Activated naive CD4-positive, alpha-beta T cell treated with anti-CD3 and anti-CD28 coated beads for 36 hours (primary cell): ENCODE data around the gene COL23A1. TPM values are rescaled to one million over a fixed set of nuclear protein-coding genes. Genes with fewer than 3 reads are reported as not detected.

Experiments used
- CTCF ChIA-PET: fragments of 350-600 bp; sonication (Branson Sonifier 250); formaldehyde crosslinking; loops from one replicate; lab custom pipeline; 2021; ENCODE audit warnings: antibody characterized with exemption; lab: Charles Lee
- DNase-seq: peaks from one replicate; pipeline ENCODE4 v3.0.0-alpha.2; 2020
- H3K27ac Mint-ChIP-seq: one replicate; pipeline ENCODE4 v1.8.0; 2021; ENCODE audit warnings: mild to moderate bottlenecking, mixed read lengths
- H3K27me3 Mint-ChIP-seq: one replicate; pipeline ENCODE4 v1.8.0; 2021; ENCODE audit warnings: low read depth, mixed read lengths
- H3K36me3 Mint-ChIP-seq: one replicate; pipeline ENCODE4 v1.8.0; 2021; ENCODE audit warnings: low read depth, mixed read lengths
- H3K4me1 Mint-ChIP-seq: one replicate; pipeline ENCODE4 v1.8.0; 2021; ENCODE audit warnings: low read depth, mixed read lengths
- H3K4me3 Mint-ChIP-seq: one replicate; pipeline ENCODE4 v1.8.0; 2021; ENCODE audit warnings: mild to moderate bottlenecking, moderate library complexity, mixed read lengths
- H3K9me3 Mint-ChIP-seq: one replicate; pipeline ENCODE4 v1.8.0; 2021; ENCODE audit warnings: mixed read lengths
- intact Hi-C: fragments of 100-400 bp; cut with micrococcal nuclease; formaldehyde crosslinking; loops from one replicate; pipeline ENCODE4 v1.15.1; 2023
- total RNA-seq, 2 experiments: library from RNA; stranded (reverse); gene quantifications; one replicate each; pipeline ENCODE4 v1.2.3, GENCODE V29; 2021

COL23A1 gene
- total RNA-seq, 2 experiments from 2014 or later: 0.07 TPM; not detected in 1

GRCh38 chr5:178547753-178548415 is 42.3 kb downstream of the COL23A1 start:
- CTCF ChIA-PET: no interaction called here
- H3K27ac Mint-ChIP-seq: no peak overlapping the region
- no peak for DNase-seq
- intact Hi-C loops: no loop called here
- H3K4me3 Mint-ChIP-seq: no peak overlapping the region
- H3K9me3 Mint-ChIP-seq: no peaks in the 10 kb centered on the region
- no peaks in the 10 kb centered on the region for H3K4me1 Mint-ChIP-seq
- no peaks in the 10 kb centered on the region for H3K36me3 Mint-ChIP-seq
- no peaks in the 10 kb centered on the region for H3K27me3 Mint-ChIP-seq

- no peak for DNase-seq
- H3K27ac Mint-ChIP-seq: no peak overlapping the region
- H3K4me3 Mint-ChIP-seq: no peak overlapping the region
- CTCF ChIA-PET: no interaction called here
- no peaks in the 10 kb centered on the region for H3K4me1 Mint-ChIP-seq
- intact Hi-C loops: no loop called here
- H3K9me3 Mint-ChIP-seq: no peaks in the 10 kb centered on the region
- H3K27me3 Mint-ChIP-seq: no peaks in the 10 kb centered on the region
- H3K36me3 Mint-ChIP-seq: no peaks in the 10 kb centered on the region
These were observed 43.0 kb downstream of the COL23A1 start for GRCh38 chr5:178547052-178547666.

GRCh38 chr5:178546675-178547033 is 43.5 kb downstream of the COL23A1 start:
- no peak overlapping the region for H3K4me3 Mint-ChIP-seq
- H3K4me1 Mint-ChIP-seq: no peaks in the 10 kb centered on the region
- no peaks in the 10 kb centered on the region for H3K27me3 Mint-ChIP-seq
- no peaks in the 10 kb centered on the region for H3K9me3 Mint-ChIP-seq
- no peak for DNase-seq
- no peak overlapping the region for H3K27ac Mint-ChIP-seq
- CTCF ChIA-PET: no interaction called here
- H3K36me3 Mint-ChIP-seq: no peaks in the 10 kb centered on the region
- intact Hi-C loops: no loop called here

GRCh38 chr5:178545941-178546674 is 44.1 kb downstream of the COL23A1 start:
- Mint-ChIP-seq H3K4me1 (no peaks in the 10 kb centered on the region), H3K9me3 (no peaks in the 10 kb centered on the region), H3K4me3 (no peak overlapping the region), H3K36me3 (no peaks in the 10 kb centered on the region), H3K27ac (no peak overlapping the region), H3K27me3 (no peaks in the 10 kb centered on the region)
- no peak for DNase-seq
- intact Hi-C loops: no loop called here
- CTCF ChIA-PET: no interaction called here

- CTCF ChIA-PET: no interaction called here
- no peak for DNase-seq
- no peaks in the 10 kb centered on the region for H3K4me1 Mint-ChIP-seq
These were observed 45.0 kb downstream of the COL23A1 start for GRCh38 chr5:178545176-178545575.

GRCh38 chr5:178544166-178544834 is 45.9 kb downstream of the COL23A1 start:
- Mint-ChIP-seq H3K4me3 (no peak overlapping the region), H3K27me3 (no peaks in the 10 kb centered on the region), H3K36me3 (no peaks in the 10 kb centered on the region), H3K27ac (no peak overlapping the region), H3K9me3 (no peaks in the 10 kb centered on the region), H3K4me1 (no peaks in the 10 kb centered on the region)
- CTCF ChIA-PET: no interaction called here
- intact Hi-C loops: no loop called here
- DNase-seq: no peak

More at GRCh38 chr5:178545176-178545575, 45.0 kb downstream of the COL23A1 start:
- Mint-ChIP-seq H3K27me3 (no peaks in the 10 kb centered on the region), H3K9me3 (no peaks in the 10 kb centered on the region), H3K27ac (no peak overlapping the region), H3K4me3 (no peak overlapping the region), H3K36me3 (no peaks in the 10 kb centered on the region)
- intact Hi-C loops: no loop called here

- no peaks in the 10 kb centered on the region for H3K4me1 Mint-ChIP-seq
- no peaks in the 10 kb centered on the region for H3K36me3 Mint-ChIP-seq
- no peak overlapping the region for H3K4me3 Mint-ChIP-seq
- no peaks in the 10 kb centered on the region for H3K27me3 Mint-ChIP-seq
- intact Hi-C loops: no loop called here
- no peak for DNase-seq
- no peak overlapping the region for H3K27ac Mint-ChIP-seq
- no peaks in the 10 kb centered on the region for H3K9me3 Mint-ChIP-seq
- CTCF ChIA-PET: no interaction called here
These were observed 47.7 kb downstream of the COL23A1 start for GRCh38 chr5:178542455-178542854.

GRCh38 chr5:178540526-178540925 is 49.7 kb downstream of the COL23A1 start:
- Mint-ChIP-seq H3K36me3 (no peaks in the 10 kb centered on the region), H3K27me3 (no peaks in the 10 kb centered on the region), H3K27ac (no peak overlapping the region), H3K4me1 (no peaks in the 10 kb centered on the region), H3K4me3 (no peak overlapping the region), H3K9me3 (no peaks in the 10 kb centered on the region)
- DNase-seq: no peak
- intact Hi-C loops: no loop called here
- CTCF ChIA-PET: no interaction called here

- no peaks in the 10 kb centered on the region for H3K36me3 Mint-ChIP-seq
- CTCF ChIA-PET: no interaction called here
- DNase-seq: no peak
- H3K27me3 Mint-ChIP-seq: no peaks in the 10 kb centered on the region
- H3K4me1 Mint-ChIP-seq: no peaks in the 10 kb centered on the region
- H3K4me3 Mint-ChIP-seq: no peak overlapping the region
- no peaks in the 10 kb centered on the region for H3K9me3 Mint-ChIP-seq
- intact Hi-C loops: no loop called here
- no peak overlapping the region for H3K27ac Mint-ChIP-seq
These were observed 51.4 kb downstream of the COL23A1 start for GRCh38 chr5:178538741-178539229.

GRCh38 chr5:178537467-178538371 is 52.5 kb downstream of the COL23A1 start:
- H3K27me3 Mint-ChIP-seq: no peaks in the 10 kb centered on the region
- no peaks in the 10 kb centered on the region for H3K9me3 Mint-ChIP-seq
- DNase-seq: no peak
- H3K36me3 Mint-ChIP-seq: no peaks in the 10 kb centered on the region
- H3K4me3 Mint-ChIP-seq: no peak overlapping the region
- no peak overlapping the region for H3K27ac Mint-ChIP-seq
- H3K4me1 Mint-ChIP-seq: no peaks in the 10 kb centered on the region
- CTCF ChIA-PET: interaction anchor here (0.6 to 0.7 kb wide), 2 partner anchors 52 to 93 kb away, joined by 3 read pairs; partner anchors contain the start of gene COL23A1
- intact Hi-C loops: no loop called here

- DNase-seq: no peak
- intact Hi-C loops: no loop called here
- CTCF ChIA-PET: no interaction called here
- no peak overlapping the region for H3K4me3 Mint-ChIP-seq
- no peak overlapping the region for H3K27ac Mint-ChIP-seq
- H3K9me3 Mint-ChIP-seq: no peaks in the 10 kb centered on the region
- no peaks in the 10 kb centered on the region for H3K27me3 Mint-ChIP-seq
- H3K36me3 Mint-ChIP-seq: no peaks in the 10 kb centered on the region
- no peaks in the 10 kb centered on the region for H3K4me1 Mint-ChIP-seq
These were observed 53.4 kb downstream of the COL23A1 start for GRCh38 chr5:178536541-178537466.
